Liver (tissue), 3 donors: Measurements from ENCODE around the gene KIR2DL1.
"Not testable (repeated sequence)": the region's sequence is repeated elsewhere in the genome, so short reads cannot be mapped to it uniquely, and the experiment has no call there.

ENCODE experiments used
- NR2F2 ChIP-seq: IDR thresholded peaks from 2 replicates; pipeline ENCODE4 v1.6.1; 2016; ENCODE audit warnings: antibody characterized with exemption
- SP1 ChIP-seq: IDR thresholded peaks from 2 replicates; pipeline ENCODE4 v1.6.1; 2018; ENCODE audit warnings: antibody characterized with exemption, mild to moderate bottlenecking
- TF ChIP-seq, protein P1 (sequence below): fragments of 150-350 bp; IDR thresholded peaks from 2 replicates; pipeline ENCODE4 v1.5.1; 2017; ENCODE audit warnings: improper control_type of control experiment, low read depth, low read length; ENCODE audit not compliant: missing input control
- TF ChIP-seq, protein P2 (sequence below): IDR thresholded peaks from 2 replicates; pipeline ENCODE4 v1.6.1; 2016; ENCODE audit warnings: antibody characterized with exemption
- donor health status: healthy.
- donor health status: healthy.

DNA sequence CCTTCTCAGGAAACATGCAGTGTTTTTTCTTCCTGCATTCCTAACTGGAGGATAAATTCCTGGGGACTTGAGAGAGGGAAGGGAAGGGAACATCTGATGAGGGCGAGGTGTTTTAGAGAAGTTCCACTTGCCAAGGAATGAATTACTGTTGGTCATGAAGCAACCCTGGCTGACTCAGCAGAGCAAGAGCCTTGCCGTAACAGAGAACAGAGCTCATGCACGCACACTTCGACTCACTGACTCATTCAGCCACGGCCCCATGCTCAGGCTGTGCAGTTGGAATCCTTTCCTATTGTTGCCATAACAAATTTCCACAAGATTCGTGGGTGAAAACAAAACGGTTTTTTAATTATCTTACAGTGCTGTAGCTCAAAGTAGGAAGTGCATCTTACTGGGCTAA is 55.7 kb downstream of the KIR2DL1 start:
- TF ChIP-seq, protein P1, sequence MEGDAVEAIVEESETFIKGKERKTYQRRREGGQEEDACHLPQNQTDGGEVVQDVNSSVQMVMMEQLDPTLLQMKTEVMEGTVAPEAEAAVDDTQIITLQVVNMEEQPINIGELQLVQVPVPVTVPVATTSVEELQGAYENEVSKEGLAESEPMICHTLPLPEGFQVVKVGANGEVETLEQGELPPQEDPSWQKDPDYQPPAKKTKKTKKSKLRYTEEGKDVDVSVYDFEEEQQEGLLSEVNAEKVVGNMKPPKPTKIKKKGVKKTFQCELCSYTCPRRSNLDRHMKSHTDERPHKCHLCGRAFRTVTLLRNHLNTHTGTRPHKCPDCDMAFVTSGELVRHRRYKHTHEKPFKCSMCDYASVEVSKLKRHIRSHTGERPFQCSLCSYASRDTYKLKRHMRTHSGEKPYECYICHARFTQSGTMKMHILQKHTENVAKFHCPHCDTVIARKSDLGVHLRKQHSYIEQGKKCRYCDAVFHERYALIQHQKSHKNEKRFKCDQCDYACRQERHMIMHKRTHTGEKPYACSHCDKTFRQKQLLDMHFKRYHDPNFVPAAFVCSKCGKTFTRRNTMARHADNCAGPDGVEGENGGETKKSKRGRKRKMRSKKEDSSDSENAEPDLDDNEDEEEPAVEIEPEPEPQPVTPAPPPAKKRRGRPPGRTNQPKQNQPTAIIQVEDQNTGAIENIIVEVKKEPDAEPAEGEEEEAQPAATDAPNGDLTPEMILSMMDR: not testable (repeated sequence)
- TF ChIP-seq SP1, NR2F2: not testable (repeated sequence)
- TF ChIP-seq, protein P2, sequence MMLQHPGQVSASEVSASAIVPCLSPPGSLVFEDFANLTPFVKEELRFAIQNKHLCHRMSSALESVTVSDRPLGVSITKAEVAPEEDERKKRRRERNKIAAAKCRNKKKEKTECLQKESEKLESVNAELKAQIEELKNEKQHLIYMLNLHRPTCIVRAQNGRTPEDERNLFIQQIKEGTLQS: not testable (repeated sequence)
